Left renal pelvis (tissue), 4 donors: Measurements from ENCODE around the gene GKN1. TPM values are rescaled to one million over a fixed set of nuclear protein-coding genes. Genes with fewer than 3 reads are reported as not detected.

Experiments
- polyA plus RNA-seq, 4 donors: library from polyadenylated mRNA; unstranded; fragments of 120-200 nt; gene quantifications; one replicate each; pipeline ENCODE4 v1.2.1, GENCODE V29; 2013; ENCODE audit not compliant: insufficient read length in 4 of 4

Gene GKN1
- polyA plus RNA-seq, 4 donors, result not detected

Other genes starting within 250 kb of the GKN1 start
- 1 to 10 TPM; 5.9 to 8.1 (median 7.8) TPM for gene ARHGAP25, start 239.8 kb upstream of the GKN1 start, polyA plus RNA-seq
- gene BMP10, start 103.2 kb upstream of the GKN1 start, polyA plus RNA-seq, result not detected
- not detected for gene GKN2, start 21.7 kb upstream of the GKN1 start, polyA plus RNA-seq
- 100 to 1,000 TPM in 3 of 4 donors, 10 to 100 TPM in 1; 70.5 to 278 (median 108) TPM for gene ANTXR1, start 38.5 kb downstream of the GKN1 start, polyA plus RNA-seq